Breast epithelium (tissue), 3 donors: ENCODE measurements around the gene FAM168A.

Source experiments
- POLR2AphosphoS5 ChIP-seq, 3 donors: sonication (generic); formaldehyde crosslinking; IDR thresholded peaks; one replicate each; pipeline ENCODE4 v1.6.1; 2017; ENCODE audit warnings: antibody characterized with exemption in 3 of 3
- TF ChIP-seq, protein P1 (sequence below), 3 donors: fragments of 450-650 bp; IDR thresholded peaks; one replicate each; pipeline ENCODE4 v1.5.1; 2016 to 2017; ENCODE audit warnings: antibody characterized with exemption in 3 of 3, mild to moderate bottlenecking in 3 of 3, moderate library complexity in 3 of 3

DNA sequence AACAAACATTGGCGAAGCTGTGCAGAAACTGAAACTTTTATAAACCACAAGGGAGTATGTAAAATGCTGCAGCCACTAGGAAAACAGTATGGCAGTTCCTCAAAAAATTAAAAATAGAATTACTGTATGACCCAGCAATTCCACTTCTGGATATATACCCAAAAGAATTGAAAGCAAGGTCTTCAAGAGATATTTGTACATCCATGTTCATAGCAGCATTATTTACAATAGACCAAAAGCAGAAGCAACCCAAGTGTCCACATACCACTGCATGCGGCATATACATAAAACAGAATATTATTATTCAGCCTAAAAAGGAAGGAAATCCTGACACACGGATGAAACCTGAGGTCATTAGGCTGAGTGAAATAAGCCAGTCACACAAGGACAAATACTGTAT is 135.9 kb downstream of the FAM168A start:
- no peak for TF ChIP-seq POLR2AphosphoS5 (IDR thresholded peaks at IDR 0.05)
- TF ChIP-seq, protein P1, sequence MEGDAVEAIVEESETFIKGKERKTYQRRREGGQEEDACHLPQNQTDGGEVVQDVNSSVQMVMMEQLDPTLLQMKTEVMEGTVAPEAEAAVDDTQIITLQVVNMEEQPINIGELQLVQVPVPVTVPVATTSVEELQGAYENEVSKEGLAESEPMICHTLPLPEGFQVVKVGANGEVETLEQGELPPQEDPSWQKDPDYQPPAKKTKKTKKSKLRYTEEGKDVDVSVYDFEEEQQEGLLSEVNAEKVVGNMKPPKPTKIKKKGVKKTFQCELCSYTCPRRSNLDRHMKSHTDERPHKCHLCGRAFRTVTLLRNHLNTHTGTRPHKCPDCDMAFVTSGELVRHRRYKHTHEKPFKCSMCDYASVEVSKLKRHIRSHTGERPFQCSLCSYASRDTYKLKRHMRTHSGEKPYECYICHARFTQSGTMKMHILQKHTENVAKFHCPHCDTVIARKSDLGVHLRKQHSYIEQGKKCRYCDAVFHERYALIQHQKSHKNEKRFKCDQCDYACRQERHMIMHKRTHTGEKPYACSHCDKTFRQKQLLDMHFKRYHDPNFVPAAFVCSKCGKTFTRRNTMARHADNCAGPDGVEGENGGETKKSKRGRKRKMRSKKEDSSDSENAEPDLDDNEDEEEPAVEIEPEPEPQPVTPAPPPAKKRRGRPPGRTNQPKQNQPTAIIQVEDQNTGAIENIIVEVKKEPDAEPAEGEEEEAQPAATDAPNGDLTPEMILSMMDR (IDR thresholded peaks at IDR 0.05) = no peak
